Stimulated activated CD8-positive, alpha-beta memory T cell treated with anti-CD3 and anti-CD28 coated beads, Interleukin-2, amount 100 ng/mL, for 1 hour (primary cell): Measurements from ENCODE around the gene BRD7.
A peak's percentile ranks its signal among the peaks of the same experiment; 100 is the strongest.
"Not testable (repeated sequence)": the region's sequence is repeated elsewhere in the genome, so short reads cannot be mapped to it uniquely, and the experiment has no call there.

Experiments
- DNase-seq, 2 donors: peaks; one replicate each; pipeline ENCODE4 v3.0.0-alpha.2; 2020; ENCODE audit warnings: low read depth in 2 of 2

BRD7 gene

DNA sequence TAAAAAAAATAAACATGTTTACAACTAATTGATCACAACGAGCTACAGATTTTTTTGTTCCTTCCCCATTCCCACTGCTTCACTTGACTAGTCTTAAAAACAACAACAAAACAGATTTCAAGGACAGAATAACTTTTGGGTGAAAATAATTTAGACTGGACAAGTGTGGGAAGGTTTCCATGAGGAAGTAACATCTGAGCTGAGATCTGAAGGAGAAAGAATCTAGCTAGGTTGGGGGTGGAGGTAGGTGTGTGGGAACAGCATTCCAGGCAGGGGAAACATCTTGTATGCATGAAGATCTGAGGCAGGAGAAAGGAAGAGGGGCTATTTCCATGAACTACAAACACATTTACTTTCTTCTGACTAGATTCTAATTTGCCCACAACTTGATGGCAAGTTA, 9.2 kb downstream of the BRD7 start:
- no peak for DNase-seq

GRCh38 chr16:50354629-50355456, 13.9 kb downstream of the BRD7 start:
- no peak for DNase-seq

DNA sequence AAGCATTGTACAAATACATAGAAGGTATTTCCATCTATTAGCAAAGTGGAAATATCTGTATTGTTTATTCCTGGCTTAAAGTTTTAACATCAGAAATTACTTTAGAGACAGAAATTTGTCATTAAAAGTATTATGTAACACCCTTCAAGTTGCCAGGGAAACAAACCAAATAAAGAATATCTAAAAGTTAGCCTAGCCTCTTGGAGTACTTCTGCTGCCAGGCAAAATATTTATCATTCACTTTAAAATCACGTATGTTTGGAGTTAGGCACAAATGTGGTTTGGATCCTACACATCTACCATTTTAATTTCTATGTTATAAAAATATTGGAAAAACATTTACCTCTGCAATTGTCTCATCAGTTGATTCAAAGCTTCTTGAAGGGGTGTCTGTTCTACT, 14.7 kb downstream of the BRD7 start:
- DNase-seq: no peak

DNA sequence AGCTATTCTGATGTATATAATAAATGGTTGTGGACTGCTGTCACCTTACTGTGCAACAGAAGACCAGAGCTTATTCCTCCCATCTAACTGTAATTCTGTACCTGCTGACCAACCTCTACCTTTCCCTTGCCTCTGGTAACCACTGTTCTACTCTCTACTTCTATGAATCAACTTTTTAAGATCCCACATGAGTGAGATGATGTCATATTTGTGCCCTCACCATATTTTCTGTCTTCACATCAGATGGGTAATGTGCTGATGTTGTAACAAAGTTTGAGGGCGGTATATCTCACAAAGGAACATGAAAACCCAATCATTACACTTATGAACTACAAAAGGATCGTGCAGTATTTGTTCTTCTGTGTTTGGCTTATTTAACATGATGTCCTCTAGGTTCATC, 16.8 kb downstream of the BRD7 start:
- no peak for DNase-seq

DNA sequence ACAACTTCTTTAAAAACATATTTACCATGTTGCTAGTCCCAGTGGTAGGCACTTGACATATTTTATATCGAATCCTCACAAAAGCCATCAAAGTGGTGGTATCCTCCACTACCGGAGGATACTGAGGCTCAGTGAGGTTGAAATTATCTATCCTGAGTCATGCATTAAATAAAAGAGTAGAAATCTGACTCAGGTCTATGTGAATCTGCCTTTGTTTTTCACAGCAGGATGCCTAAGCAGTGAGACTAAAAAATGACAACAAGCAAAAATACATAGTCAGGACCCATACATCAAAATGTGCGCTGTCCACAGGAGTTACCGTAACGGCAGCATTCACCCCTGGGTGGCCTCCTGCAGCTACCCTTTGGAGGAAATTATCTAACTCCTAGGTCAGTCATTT, 17.7 kb downstream of the BRD7 start:
- DNase-seq: no peak

DNA sequence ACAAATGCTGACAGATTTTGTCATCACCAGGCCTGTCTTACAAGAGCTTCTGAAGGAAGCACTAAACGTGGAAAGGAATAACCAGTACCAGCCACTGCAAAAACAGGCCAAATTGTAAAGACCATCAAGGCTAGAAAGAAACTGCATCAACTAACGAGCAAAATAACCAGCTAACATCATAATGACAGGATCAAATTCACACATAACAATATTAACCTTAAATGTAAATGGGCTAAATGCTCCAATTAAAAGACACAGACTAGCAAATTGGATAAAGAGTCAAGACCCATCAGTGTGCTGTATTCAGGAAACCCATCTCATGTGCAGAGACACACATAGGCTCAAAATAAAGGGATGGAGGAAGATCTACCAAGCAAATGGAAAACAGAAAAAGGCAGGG, 23.6 kb downstream of the BRD7 start:
- DNase-seq: not testable (repeated sequence)

GRCh38 chr16:50343566-50343965, 25.2 kb downstream of the BRD7 start:
- DNase-seq: not testable (repeated sequence)

- DNase-seq: no peak
Measured at GRCh38 chr16:50340578-50340977, 28.2 kb downstream of the BRD7 start.

DNA sequence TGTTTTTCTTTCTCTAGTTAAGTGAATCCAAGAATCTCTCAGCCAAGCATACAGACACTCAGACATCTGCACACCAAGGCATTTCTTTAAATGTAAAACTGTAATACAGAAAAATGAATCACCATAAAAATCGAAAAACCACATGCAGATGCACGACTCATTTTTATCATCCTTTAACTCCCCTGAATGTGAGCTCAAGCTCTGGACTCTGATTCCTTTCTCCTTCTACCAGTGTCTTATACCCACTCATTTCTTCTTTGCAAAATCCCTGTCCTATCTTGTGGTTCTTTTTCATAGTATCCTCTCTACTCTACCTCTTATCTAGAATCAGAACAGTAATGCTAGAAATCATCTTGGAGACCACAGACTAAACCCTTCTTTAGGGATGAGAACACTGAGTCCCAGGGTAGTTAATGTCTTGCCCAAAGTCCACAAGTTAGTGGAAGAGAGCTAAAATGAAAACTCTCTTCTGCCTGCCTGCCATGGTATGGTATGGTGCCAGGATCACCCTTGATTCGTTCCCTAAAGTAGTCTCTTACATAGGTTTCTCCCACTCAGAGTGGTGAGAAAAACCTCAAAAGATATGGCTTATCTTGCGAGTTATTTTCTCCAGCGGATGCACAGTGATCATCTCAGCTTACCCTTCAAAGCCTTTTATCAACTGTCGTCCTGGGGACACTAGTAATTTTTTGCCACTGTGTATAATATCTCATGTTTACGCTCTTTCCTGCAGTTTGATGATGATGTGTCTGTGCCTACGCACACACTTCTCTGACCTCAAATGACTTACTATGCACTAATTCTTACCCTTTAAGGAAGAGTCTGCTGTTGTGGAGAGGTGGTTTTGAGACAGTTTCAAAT, 30.2 kb downstream of the BRD7 start:
- no peak for DNase-seq

DNA sequence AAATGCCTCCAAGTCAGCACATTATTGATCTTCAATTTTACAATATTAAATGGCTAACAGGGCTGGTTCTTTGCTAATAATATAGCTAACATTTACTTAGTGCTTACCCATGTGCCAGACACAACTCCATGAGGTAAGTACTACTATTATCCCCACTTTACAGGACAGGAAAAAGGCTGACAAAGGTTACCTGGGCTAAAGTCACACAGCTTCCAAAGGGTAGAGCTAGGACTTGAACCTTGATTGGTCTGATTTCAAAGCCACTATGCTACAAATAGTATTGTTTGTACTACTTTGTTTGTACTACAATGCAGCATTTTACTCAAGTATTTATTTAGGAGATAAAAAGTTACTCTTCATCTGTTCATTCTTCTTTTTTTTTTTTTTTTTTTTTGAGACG, 31.9 kb downstream of the BRD7 start:
- no peak for DNase-seq

DNA sequence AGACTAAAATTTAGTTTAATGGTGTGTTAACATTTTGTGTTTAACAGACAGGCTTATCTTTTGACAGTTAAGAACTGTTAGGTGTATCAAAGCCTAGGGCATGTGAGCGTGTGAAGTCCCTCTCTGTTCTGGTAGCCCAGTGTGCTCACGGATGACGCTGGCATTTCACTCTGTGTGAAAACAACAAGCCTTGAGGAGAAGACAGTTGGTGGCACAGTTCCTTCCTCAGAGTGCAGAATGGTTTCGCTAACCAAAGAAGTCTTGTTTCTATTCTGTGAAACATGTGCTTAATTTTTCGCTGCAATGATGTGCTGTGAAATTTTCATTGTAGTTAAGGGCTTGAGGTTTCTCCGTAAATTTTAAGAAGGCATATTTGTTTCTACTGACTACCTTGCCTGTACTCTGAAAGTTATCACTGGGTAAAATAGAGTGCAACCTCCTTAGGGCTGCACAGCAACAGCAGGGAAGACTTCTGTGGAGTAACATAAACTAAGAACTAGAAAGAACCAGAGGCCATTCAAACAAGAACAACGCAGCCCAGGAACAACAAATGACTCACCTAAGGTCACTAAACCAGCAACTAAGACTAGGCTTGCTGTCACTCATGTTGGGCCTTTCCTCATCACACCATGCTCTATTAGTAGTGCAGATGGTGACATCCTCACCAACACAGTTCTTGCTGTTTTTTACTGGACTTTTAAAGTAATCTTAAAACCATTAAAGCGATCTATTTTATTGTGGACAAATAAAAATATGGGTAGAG, 33.4 kb downstream of the BRD7 start:
- peak in 1 of 2 donors; percentile 25 for DNase-seq

DNA sequence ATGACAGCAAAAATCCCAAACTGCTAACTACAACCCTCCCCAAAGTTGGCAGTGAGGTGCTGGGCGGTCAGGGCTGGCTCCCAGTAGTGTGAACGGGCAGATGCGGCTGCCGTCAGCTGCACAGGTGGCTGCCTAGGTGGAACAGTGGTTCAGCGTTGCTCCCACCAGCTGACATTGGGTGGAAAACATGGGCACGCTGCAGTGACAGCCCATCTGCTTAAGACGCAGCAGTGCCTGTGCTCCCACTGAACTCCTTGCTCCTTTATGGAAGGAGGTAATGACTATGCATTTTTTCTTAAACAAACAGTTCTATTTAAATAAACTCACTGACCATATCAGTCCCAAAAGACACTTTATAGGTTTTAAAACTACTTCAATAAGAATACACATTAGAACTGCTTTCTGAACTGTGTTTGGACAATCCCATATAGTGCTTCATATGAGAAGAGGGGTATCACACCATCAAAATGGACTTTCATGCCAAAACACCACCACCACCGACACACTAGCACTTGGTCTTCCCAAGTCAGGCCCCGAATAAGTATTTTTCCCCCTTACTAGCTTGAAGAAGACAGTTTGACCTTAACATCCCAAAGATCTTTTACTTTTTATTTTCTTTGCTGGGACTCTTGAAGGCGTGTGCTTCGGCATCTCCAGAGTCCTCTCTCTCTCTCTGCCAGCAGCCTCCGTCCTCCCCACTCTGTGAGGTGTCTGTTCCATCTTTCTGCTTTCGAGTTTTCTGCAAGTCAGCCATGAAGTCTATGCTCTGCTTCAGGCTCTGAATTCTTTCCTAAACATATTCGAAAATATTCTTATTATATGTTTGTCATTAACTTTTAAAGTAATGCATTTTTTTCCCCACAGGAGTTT, 34.4 kb downstream of the BRD7 start:
- no peak for DNase-seq

GRCh38 chr16:50332599-50332998, 36.2 kb downstream of the BRD7 start:
- no peak for DNase-seq

GRCh38 chr16:50331570-50331969, 37.2 kb downstream of the BRD7 start:
- no peak for DNase-seq

GRCh38 chr16:50329446-50330189, 39.2 kb downstream of the BRD7 start:
- no peak for DNase-seq

- DNase-seq: peak; percentile 33 to 40
Measured at GRCh38 chr16:50326835-50327465, 41.8 kb downstream of the BRD7 start.

- DNase-seq: no peak
Measured at GRCh38 chr16:50326264-50326663, 42.5 kb downstream of the BRD7 start.

DNA sequence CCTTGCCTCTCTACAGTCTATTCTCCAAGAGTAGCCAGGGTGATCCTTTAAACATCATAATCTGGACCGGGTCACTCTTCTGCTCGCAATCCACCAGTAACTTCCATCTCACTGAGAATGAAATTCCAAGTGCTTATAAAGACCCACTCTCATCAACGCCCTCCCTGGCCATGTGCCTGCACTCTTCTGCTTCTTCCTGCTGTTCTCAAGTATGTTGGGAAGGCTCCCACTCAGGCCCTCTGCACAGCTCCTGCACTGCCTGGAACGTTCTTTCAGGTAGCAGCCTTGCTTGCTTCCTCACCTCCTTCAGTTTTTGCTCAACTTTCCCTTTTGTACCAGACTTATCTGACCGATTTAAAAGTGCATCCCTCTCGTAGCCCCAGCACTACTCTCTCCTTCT, 44.4 kb downstream of the BRD7 start:
- no peak for DNase-seq

DNA sequence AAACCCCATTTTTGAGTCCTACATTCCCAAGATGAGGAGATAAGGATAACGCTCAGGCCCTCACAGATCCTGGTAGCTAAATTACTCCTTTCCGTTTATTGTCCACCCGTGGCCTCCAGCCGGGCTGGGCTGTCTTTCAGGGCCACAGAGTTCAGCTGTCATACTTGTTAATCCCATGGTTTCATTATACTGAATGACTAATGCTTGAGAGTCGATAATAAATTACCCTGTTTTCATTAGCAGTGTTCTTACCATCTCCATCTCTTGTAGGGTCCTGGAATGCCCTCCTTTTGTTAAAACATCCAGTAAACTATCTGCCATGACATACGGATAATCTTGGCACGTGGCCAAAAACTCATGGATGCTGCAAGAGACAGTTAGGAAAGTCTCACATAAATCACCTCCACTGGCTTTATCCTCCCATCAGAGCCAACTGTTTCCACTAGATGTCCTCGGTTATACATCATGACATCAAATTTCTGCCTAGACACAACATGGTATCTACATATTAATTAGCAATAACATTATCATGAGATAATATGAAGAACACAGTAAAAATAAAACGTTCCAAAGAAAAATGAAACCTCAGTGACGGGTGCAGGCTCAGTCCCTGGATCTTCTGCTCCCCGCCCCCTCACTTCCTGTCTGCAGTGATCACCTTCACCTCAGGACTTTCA, 45.3 kb downstream of the BRD7 start:
- no peak for DNase-seq
